GM21576 (cell line): Measurements from ENCODE around the gene KLHL29.
"Not testable (repeated sequence)": the region's sequence is repeated elsewhere in the genome, so short reads cannot be mapped to it uniquely, and the experiment has no call there.

ENCODE experiments used
- ATAC-seq: cut with Tn5 transposase; IDR thresholded peaks from one replicate; pipeline ENCODE4 v1.9.1; 2021; ENCODE audit warnings: mild to moderate bottlenecking, moderate library complexity; ENCODE audit not compliant: unreplicated experiment

Gene KLHL29

GRCh38 chr2:23698721-23699579 is 314.0 kb downstream of the KLHL29 start:
- ATAC-seq, result no peak

GRCh38 chr2:23699580-23699925 is 314.6 kb downstream of the KLHL29 start:
- no peak for ATAC-seq

- ATAC-seq, result no peak
Observed at GRCh38 chr2:23700627-23701026, 315.6 kb downstream of the KLHL29 start.

- ATAC-seq, result no peak
Observed at GRCh38 chr2:23703037-23703582, 318.1 kb downstream of the KLHL29 start.

GRCh38 chr2:23703583-23704385 is 318.8 kb downstream of the KLHL29 start:
- no peak for ATAC-seq

- no peak for ATAC-seq
Observed at GRCh38 chr2:23705771-23706612, 321.0 kb downstream of the KLHL29 start.

GRCh38 chr2:23706613-23707078 is 321.7 kb downstream of the KLHL29 start:
- ATAC-seq, result no peak

GRCh38 chr2:23707096-23707495 is 322.1 kb downstream of the KLHL29 start:
- ATAC-seq, result no peak

- no peak for ATAC-seq
Observed at GRCh38 chr2:23708771-23709170, 323.8 kb downstream of the KLHL29 start.

- ATAC-seq, result no peak
Observed at GRCh38 chr2:23709311-23709710, 324.3 kb downstream of the KLHL29 start.

- no peak for ATAC-seq
Observed at GRCh38 chr2:23711979-23712755, 327.2 kb downstream of the KLHL29 start.

- ATAC-seq, result no peak
Observed at GRCh38 chr2:23712756-23713151, 327.8 kb downstream of the KLHL29 start.

GRCh38 chr2:23713351-23713750 is 328.4 kb downstream of the KLHL29 start:
- ATAC-seq, result no peak

GRCh38 chr2:23718931-23719700 is 334.1 kb downstream of the KLHL29 start:
- ATAC-seq, result no peak

- ATAC-seq, result no peak
Observed at GRCh38 chr2:23719716-23720115, 334.7 kb downstream of the KLHL29 start.

- no peak for ATAC-seq
Observed at GRCh38 chr2:23720705-23721453, 335.9 kb downstream of the KLHL29 start.

GRCh38 chr2:23721454-23721826 is 336.5 kb downstream of the KLHL29 start:
- ATAC-seq, result no peak

GRCh38 chr2:23722255-23722654 is 337.3 kb downstream of the KLHL29 start:
- no peak for ATAC-seq

GRCh38 chr2:23723029-23723428 is 338.1 kb downstream of the KLHL29 start:
- ATAC-seq, result not testable (repeated sequence)
